Posterior cingulate gyrus (tissue), 11 donors: ENCODE data around the gene PPP1R10.
A peak's percentile ranks its signal among the peaks of the same experiment; 100 is the strongest.
"Not testable (repeated sequence)": the region's sequence is repeated elsewhere in the genome, so short reads cannot be mapped to it uniquely, and the experiment has no call there.

Experiments
- DNase-seq, 10 donors: peaks; one replicate each; pipeline versions ENCODE4 v3.0.0 to v3.0.0-alpha.2; 2020 to 2021; ENCODE audit warnings: mixed read lengths in 3 of 10
- intact Hi-C: fragments of 100-400 bp; cut with DNase I; formaldehyde crosslinking; loops from one replicate; pipeline ENCODE4 v1.15.1; 2023

Gene PPP1R10

GRCh38 chr6:30616811-30617564, at the start of gene PPP1R10:
PPP1R10 (minus strand) TSS chr6:30617243; CDS start chr6:30609944, 7,299 bp downstream.
- intact Hi-C loops = no loop called here
- DNase-seq = peak; percentile 97 to 100 (median 99)

GRCh38 chr6:30666300-30666699, 49.3 kb upstream of the PPP1R10 start:
- DNase-seq, intact Hi-C loops: not testable (repeated sequence)

- intact Hi-C loops = no loop called here
- DNase-seq = no peak
Measured at GRCh38 chr6:30664994-30665767, 48.1 kb upstream of the PPP1R10 start.

- intact Hi-C loops, DNase-seq: not testable (repeated sequence)
Measured at GRCh38 chr6:30657922-30658321, 40.9 kb upstream of the PPP1R10 start.

- intact Hi-C loops = no loop called here
Measured at GRCh38 chr6:30657454-30657853, 40.4 kb upstream of the PPP1R10 start.

GRCh38 chr6:30656513-30656912, 39.5 kb upstream of the PPP1R10 start:
- DNase-seq = peak in 1 of 10 donors; percentile 87
- intact Hi-C loops = no loop called here

More at GRCh38 chr6:30657454-30657853, 40.4 kb upstream of the PPP1R10 start:
- no peak for DNase-seq

GRCh38 chr6:30655743-30656094, 38.7 kb upstream of the PPP1R10 start:
- no peak for DNase-seq
- intact Hi-C loops = no loop called here

- DNase-seq = no peak
- intact Hi-C loops = no loop called here
Measured at GRCh38 chr6:30654798-30655742, 38.0 kb upstream of the PPP1R10 start.

GRCh38 chr6:30651143-30651542, 34.1 kb upstream of the PPP1R10 start:
- intact Hi-C loops = no loop called here

GRCh38 chr6:30647242-30648116, 30.4 kb upstream of the PPP1R10 start:
- peak; percentile 52 to 95 (median 69) for DNase-seq
- intact Hi-C loops = loop anchor here (2.0 kb wide), 1 partner anchor 69 kb away; the partner anchor contains the start of gene MDC1

More at GRCh38 chr6:30651143-30651542, 34.1 kb upstream of the PPP1R10 start:
- no peak for DNase-seq

- intact Hi-C loops = loop anchor here (2.0 kb wide), 1 partner anchor 70 kb away; the partner anchor contains the start of gene MDC1
- peak; percentile 89 to 99 (median 93) for DNase-seq
Measured at GRCh38 chr6:30646450-30647241, 29.6 kb upstream of the PPP1R10 start, which contains the start of gene C6orf136. C6orf136 (plus strand) TSS chr6:30647133; CDS start chr6:30647232, 99 bp downstream.

GRCh38 chr6:30645989-30646388, 28.9 kb upstream of the PPP1R10 start:
- intact Hi-C loops = loop anchor here (2.0 kb wide), 1 partner anchor 71 kb away; the partner anchor contains the start of gene MDC1
- DNase-seq = no peak

GRCh38 chr6:30644769-30645168, 27.7 kb upstream of the PPP1R10 start:
- intact Hi-C loops = no loop called here
- peak in 1 of 10 donors; percentile 21 for DNase-seq

- peak in 1 of 10 donors; percentile 9 for DNase-seq
- intact Hi-C loops = no loop called here
Measured at GRCh38 chr6:30643656-30644055, 26.6 kb upstream of the PPP1R10 start.

- DNase-seq = no peak
- intact Hi-C loops = no loop called here
Measured at GRCh38 chr6:30641048-30641447, 24.0 kb upstream of the PPP1R10 start.

GRCh38 chr6:30640481-30640880, 23.4 kb upstream of the PPP1R10 start:
- no peak for DNase-seq
- intact Hi-C loops = no loop called here

- no peak for DNase-seq
- intact Hi-C loops = no loop called here
Measured at GRCh38 chr6:30635834-30636233, 18.8 kb upstream of the PPP1R10 start.
